GM18858 (cell line): ENCODE results near the gene MSLN.

ENCODE experiments used
- ATAC-seq: cut with Tn5 transposase; IDR thresholded peaks from one replicate; pipeline ENCODE4 v1.9.1; 2021; ENCODE audit not compliant: unreplicated experiment

The MSLN gene

DNA sequence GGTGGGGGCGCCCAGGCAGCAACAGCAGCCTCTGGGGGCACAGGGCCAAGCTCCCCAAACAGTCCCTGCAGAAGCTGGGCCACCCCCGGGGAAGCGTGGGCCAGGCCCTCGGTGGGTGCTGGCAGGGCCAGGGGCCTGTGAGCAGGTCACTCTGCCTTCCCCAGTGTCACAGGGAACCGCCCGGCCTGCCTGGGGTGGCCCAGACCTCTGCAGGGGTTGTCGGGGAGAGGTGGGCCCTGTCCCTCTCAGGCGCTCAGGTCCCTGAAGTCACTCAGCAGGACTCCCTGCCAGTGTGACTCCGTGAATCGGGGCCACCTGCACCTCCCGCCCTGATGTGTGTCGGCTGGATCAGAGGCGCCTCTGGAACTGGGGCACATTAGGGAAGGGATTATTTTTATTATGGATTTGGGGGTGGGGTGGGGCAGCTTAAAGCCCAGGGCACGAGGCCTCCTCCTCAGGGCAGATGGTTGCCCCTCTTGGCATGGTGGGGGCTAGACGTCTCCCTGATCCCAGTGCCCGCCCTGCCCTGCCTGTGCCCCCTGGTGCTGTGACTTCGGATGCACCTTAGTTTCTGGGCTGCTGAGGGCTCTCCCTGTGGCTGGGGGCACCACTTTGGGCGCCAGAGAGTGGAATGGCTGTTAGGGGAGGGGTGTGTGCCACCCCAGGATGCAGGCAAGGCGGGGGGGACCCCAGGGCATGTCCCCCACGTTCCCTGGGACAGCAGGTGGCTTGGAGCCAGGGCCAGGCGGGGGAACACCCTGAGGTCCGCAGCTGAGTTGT, 41.2 kb downstream of the MSLN start:
- no peak for ATAC-seq

GRCh38 chr16:802461-802860, 41.9 kb downstream of the MSLN start:
- no peak for ATAC-seq

- no peak for ATAC-seq
Measured at GRCh38 chr16:802914-803753, 42.6 kb downstream of the MSLN start.

GRCh38 chr16:803754-804080, 43.2 kb downstream of the MSLN start:
- ATAC-seq, result no peak

DNA sequence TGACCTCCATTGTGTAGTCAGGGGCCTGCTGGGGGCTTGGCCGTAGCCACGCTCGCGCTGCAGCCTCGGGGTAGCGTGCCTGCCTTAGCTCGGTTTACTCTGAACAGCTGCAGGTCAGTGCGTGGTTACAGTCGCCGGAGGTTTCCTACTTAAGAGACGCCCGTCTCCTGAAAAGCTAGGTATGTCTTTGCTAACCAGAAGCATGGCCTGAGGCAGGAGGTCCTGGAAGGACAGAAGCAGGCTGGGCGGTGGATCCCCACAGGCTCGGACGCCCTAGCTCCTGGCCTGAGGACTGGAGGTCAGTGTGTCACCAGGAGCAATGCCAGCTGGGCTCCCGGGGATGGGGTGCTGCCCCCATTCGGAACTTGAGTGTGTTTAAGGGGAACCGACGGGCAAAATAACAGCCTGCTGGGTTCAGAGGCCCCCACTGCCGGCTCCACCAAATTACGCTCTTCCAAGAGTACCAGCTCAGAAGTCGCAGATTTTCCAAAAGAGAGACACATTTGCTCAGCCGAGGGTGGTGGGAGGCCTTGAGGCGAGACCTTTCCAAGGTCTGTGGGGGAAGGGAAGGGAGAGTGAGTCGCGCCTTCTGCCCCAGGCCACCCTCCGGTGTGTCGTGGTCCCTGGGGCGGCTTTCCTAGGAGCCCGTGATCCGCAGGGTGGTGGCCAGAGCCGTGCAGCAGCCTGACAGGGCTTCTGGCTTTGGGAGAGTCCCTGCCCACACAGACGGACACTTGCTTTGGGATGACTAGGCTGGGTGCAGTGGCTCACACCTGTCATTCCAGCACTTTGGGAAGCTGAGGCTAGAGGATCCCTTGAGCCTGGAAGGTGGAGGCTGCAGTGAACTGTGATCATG, 43.9 kb downstream of the MSLN start:
- no peak for ATAC-seq

DNA sequence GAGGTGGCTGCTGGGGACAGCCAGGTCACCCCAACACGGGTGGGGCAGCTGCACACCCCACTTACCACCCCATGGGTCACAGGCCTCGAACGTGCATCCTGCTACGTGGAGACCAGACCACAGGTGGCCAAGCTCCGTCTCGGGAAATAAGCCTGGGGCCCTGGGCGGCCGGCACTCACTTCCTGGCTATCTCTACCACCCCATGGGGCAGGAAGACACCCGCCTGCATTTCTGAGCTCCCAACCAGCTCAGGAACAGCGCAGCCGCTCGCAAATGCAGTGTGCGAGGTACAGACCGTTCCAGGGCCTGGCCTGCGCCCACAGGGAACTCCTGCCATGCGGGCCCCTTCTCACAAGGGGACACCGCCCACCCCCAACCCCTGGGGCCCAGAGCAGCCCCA, 44.9 kb downstream of the MSLN start:
- ATAC-seq, result no peak

GRCh38 chr16:807347-808084, 47.0 kb downstream of the MSLN start:
- ATAC-seq, result no peak

DNA sequence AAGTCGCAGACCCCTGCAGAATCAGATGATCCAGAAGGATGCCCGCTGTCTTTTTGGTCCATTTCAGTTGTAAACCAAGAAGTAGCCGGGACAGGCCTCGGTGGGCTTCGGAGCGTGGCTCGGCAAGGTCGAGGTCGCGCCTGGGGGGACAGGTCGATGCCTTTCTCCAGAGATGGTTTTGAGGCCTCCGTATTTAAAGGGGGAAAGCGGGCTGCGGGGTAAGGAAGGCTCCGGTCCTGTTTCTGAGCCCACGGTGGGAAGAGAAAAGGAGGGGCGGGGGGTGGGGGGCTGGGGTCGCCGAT, 47.5 kb downstream of the MSLN start:
- no peak for ATAC-seq

- ATAC-seq, result no peak
Measured at GRCh38 chr16:813204-813915, 52.8 kb downstream of the MSLN start.

GRCh38 chr16:813916-814412, 53.4 kb downstream of the MSLN start:
- no peak for ATAC-seq

DNA sequence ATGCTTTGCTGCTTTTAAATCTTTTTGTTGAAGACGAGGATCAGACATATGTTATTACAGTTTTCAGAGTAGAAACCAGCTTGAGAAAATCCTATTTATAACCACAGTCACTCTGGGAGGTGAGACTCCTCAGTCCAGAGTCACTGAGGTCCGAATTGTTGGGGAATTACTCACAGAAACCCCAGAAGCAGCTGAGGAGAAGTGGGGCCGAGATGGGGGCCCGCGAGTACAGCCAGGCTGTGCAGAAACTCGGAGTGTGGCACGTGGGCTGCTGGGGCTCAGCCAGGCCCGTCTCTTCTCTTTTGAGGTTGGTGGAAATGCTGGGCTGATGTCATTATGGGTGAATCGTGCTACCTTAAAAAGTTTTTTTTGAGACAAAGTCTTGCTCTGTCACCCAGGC, 54.4 kb downstream of the MSLN start:
- ATAC-seq, result no peak

GRCh38 chr16:815861-816260, 55.3 kb downstream of the MSLN start:
- no peak for ATAC-seq

- no peak for ATAC-seq
Measured at GRCh38 chr16:817001-817906, 56.7 kb downstream of the MSLN start.

GRCh38 chr16:818132-818531, 57.6 kb downstream of the MSLN start:
- ATAC-seq, result no peak
